Heart left ventricle (tissue), 16 donors: ENCODE measurements around the gene RINT1. TPM values are rescaled to one million over a fixed set of nuclear protein-coding genes. Genes with fewer than 3 reads are reported as not detected.

Source experiments
- ATAC-seq, 4 donors: fragments of 200-7000 bp; cut with Tn5 transposase; one replicate each; pipeline ENCODE4 v1.9.1; 2020 to 2022; ENCODE audit warnings: moderate library complexity in 4 of 4, mild to moderate bottlenecking in 3 of 4, moderate number of reproducible peaks in 1 of 4
- DNase-seq, 5 donors: peaks; one replicate each; pipeline ENCODE4 v3.0.0-alpha.2; 2020
- H3K27ac ChIP-seq, 12 donors: fragments of 200-600 bp; sonication (generic) in 4 of 12; one replicate each; pipeline versions ENCODE4 v1.5.0 to v1.8.0; 2016 to 2022; ENCODE audit warnings: mild to moderate bottlenecking in 2 of 12
- H3K27me3 ChIP-seq, 9 donors: fragments of 200-600 bp; sonication (generic) in 2 of 9; one replicate each; pipeline versions ENCODE4 v1.5.1 to v1.8.0; 2016 to 2022; ENCODE audit warnings: mild to moderate bottlenecking in 3 of 9
- H3K36me3 ChIP-seq, 9 donors: fragments of 200-600 bp; sonication (generic) in 2 of 9; one replicate each; pipeline versions ENCODE4 v1.5.0 to v1.8.0; 2018 to 2022; ENCODE audit warnings: mild to moderate bottlenecking in 2 of 9
- H3K4me1 ChIP-seq, 12 donors: fragments of 200-600 bp; sonication (generic) in 4 of 12; one replicate each; pipeline versions ENCODE4 v1.5.0 to v1.8.0; 2016 to 2022; ENCODE audit warnings: mild to moderate bottlenecking in 3 of 12
- H3K4me3 ChIP-seq, 12 donors: fragments of 200-600 bp; sonication (generic) in 4 of 12; one replicate each; pipeline versions ENCODE4 v1.5.0 to v1.8.0; 2017 to 2022; ENCODE audit warnings: mild to moderate bottlenecking in 9 of 12, moderate library complexity in 4 of 12
- H3K9me3 ChIP-seq, 12 donors: fragments of 200-600 bp; sonication (generic) in 4 of 12; one replicate each; pipeline versions ENCODE4 v1.5.0 to v1.8.0; 2016 to 2022; ENCODE audit warnings: mild to moderate bottlenecking in 1 of 12
- POLR2A ChIP-seq, 2 donors: fragments of 450-650 bp; IDR thresholded peaks; one replicate each; pipeline ENCODE4 v1.6.1; 2017; ENCODE audit warnings: antibody characterized with exemption in 2 of 2, mild to moderate bottlenecking in 2 of 2, moderate library complexity in 2 of 2
- WGBS, 4 donors: extraction: QIAGEN DNeasy Blood & Tissue Kit in 2 of 4; methylation state at CpG; one replicate each; pipeline versions ENCODE4 v1.1.5 to v1.1.7; 2013 to 2018; 5-methylcytosine and 5-hydroxymethylcytosine counted together
- intact Hi-C, 10 donors: fragments of 100-400 bp; cut with DNase I; formaldehyde crosslinking; loops; one replicate each; pipeline versions ENCODE4 v1.11.1 to v1.14.2; 2022
- polyA plus RNA-seq, 2 donors: library from polyadenylated mRNA; stranded (reverse); fragments of 200-250 nt; gene quantifications; one replicate each; pipeline ENCODE4 v1.2.3, GENCODE V29; 2013
- total RNA-seq, 9 donors: library from RNA; depleted of rRNA in 2 of 9; stranded (reverse); fragments of >200 nt in 2 of 9; fragmentation: NEBNext Ultra II Directional in 3 of 9; extraction: Animal tissue kit (Norgen Biotek cat#: 25700) in 3 of 9; gene quantifications; one replicate each; pipeline versions ENCODE4 v1.1.0 to v1.2.4, GENCODE V29; 2016 to 2023
- TF ChIP-seq, protein P1 (sequence below), 12 donors: fragments of 200-600 bp; sonication (generic) in 4 of 12; IDR thresholded peaks; one replicate each; pipeline versions ENCODE4 v1.5.0 to v1.8.0; 2018 to 2022; ENCODE audit warnings: antibody characterized with exemption in 12 of 12, mild to moderate bottlenecking in 5 of 12
- donor health status: ischemic (EF 13 %, LVEDD 7.1; RV severe dilation, severe dysfunction).
- donor health status: healthy with polysubstance abuse.
- donor health status: DM: no; HTN: yes; CAD: no.
- donor health status: DM: no; HTN: no; CAD: no.
- donor health status: ischemic (EF 25% LVEDD 6.9; RV normal size, moderate dysfunction).
- donor health status: ischemic (EF 25% LVEDD 5.7; RV mildly dilated, moderate dysfunction).
- donor health status: healthy.
- donor health status: DM: yes; HTN: yes; CAD: no.
- donor health status: ischemic (EF 35%, LVEDD 5.7; RV mildly dilated, moderate dysfunction).
- donor health status: nonischemic (EF 11% LVEDD 7.7; RV severe dilation, severe dysfunction).
- donor health status: DM: yes; HTN: yes; CAD: no.
- donor health status: PGD.
- donor health status: ischemic (EF 29% LVEDD 5.4; RV normal size, mild dysfunction).
- donor health status: nonischemic (EF 23%, LVEDD 6.1; RV moderate dilation, normal function).

The RINT1 gene
- total and polyA plus RNA-seq, 11 donors = 9.2 to 16.0 (median 13.3) TPM

DNA sequence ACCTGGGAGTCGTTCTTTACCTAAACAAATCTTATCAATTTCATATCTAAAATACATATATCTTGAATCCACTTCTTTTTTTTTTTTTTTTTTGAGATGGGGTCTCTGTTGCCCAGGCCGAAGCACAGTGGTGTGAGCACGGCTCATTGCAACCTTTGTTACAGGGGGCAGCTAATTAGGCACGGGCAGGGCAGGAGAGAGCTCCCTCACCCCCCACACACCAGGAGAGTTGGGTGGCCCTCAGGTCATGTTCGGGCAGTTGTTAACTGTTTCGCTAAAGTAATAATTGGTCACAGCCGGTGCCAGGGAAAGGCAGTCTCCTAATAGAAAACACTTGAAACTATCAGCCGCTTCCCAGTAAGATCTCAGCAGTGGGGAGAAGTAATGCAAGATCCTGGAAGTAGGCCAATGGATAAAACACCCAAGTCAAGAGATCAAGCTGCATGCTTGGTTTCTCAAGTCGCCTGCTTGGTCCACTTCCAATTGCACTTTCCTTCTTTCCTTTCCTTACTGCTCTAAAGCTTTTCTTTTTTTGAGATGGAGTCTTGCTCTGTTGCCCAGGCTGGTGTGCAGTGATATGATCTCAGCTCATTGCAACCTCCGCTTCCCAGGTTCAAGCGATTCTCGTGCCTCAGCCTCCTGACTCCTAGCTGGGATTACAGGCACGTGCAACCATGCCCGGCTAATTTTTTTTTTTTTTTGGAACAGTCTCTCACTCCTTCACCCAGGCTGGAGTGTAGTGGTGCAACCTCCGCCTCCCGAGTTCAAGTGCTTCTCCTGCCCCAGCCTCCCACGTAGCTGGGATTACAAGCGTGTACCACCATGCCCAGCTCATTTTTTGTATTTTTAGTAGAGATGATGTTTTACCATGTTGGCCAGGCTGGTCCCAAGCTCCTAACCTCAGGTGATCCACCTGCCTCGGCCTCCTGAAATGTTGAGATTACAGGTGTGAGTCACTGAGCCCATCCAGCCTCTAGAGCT, 70.6 kb downstream of the RINT1 start:
- 77 to 81% (median 79%) methylated on average over 19 of the region's 19 CpGs for WGBS, 4 donors
- intact Hi-C loops = no loop called here
- ATAC-seq = no peak

DNA sequence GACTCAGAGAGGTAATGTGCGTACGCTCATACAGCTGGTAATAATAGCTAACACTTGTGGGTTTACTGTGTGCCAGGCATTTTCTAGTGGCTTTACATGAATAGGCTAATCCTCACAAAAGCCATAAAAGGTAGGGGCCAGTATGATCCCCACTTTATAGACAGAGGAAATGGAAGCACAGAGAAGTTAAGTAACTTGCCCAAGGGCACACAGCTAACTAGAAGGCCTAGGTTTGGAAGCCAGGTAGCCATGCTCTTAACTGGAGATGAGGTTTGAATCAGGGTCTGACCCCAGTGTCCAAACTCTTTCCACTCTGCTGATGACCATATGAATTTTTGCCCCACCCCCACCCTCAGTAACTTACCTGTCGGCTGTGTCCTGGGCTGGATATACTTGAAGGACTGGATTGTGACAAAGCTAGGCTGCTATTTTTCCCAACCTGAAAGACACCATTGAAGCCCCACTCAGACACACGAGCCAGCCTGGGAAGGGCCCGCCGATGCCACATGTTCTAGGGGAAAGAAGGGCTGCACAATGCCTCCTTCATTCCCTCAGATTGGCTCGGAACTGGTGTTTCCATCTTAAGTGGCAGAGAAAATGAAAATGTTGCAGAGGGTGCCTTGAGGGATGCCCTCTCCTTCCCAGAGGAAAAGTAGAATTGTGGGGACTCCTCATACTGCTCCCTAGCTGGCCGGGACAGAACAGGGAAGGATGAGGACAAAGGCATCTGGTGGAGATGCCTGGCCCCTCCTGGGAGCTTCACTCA, 78.3 kb downstream of the RINT1 start:
- H3K4me3 ChIP-seq = no peak overlapping the region
- DNase-seq (no peak), ATAC-seq (no peak)
- intact Hi-C loops = no loop called here
- 92 to 95% (median 94%) methylated on average over 8 of the region's 8 CpGs for WGBS, 4 donors
- no peaks in the 10 kb centered on the region for H3K4me1 ChIP-seq
- H3K27ac ChIP-seq = no peak overlapping the region
- H3K36me3 ChIP-seq = peaks cover 0 to 30% (median 16%) of the 10 kb centered on the region in 9 donors
- H3K9me3 ChIP-seq = no peaks in the 10 kb centered on the region
- no peaks in the 10 kb centered on the region for H3K27me3 ChIP-seq
- TF ChIP-seq POLR2A (IDR thresholded peaks at IDR 0.05) = no peak
- TF ChIP-seq, protein P1, sequence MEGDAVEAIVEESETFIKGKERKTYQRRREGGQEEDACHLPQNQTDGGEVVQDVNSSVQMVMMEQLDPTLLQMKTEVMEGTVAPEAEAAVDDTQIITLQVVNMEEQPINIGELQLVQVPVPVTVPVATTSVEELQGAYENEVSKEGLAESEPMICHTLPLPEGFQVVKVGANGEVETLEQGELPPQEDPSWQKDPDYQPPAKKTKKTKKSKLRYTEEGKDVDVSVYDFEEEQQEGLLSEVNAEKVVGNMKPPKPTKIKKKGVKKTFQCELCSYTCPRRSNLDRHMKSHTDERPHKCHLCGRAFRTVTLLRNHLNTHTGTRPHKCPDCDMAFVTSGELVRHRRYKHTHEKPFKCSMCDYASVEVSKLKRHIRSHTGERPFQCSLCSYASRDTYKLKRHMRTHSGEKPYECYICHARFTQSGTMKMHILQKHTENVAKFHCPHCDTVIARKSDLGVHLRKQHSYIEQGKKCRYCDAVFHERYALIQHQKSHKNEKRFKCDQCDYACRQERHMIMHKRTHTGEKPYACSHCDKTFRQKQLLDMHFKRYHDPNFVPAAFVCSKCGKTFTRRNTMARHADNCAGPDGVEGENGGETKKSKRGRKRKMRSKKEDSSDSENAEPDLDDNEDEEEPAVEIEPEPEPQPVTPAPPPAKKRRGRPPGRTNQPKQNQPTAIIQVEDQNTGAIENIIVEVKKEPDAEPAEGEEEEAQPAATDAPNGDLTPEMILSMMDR (IDR thresholded peaks at IDR 0.05) = no peak

More for the DNA sequence above, 70.6 kb downstream of the RINT1 start:
- DNase-seq = no peak
- no peak overlapping the region for H3K4me3 ChIP-seq
- H3K27me3 ChIP-seq = no peaks in the 10 kb centered on the region
- H3K4me1 ChIP-seq = no peaks in the 10 kb centered on the region
- H3K9me3 ChIP-seq = no peaks in the 10 kb centered on the region
- TF ChIP-seq, protein P1 (IDR thresholded peaks at IDR 0.05) = no peak
- TF ChIP-seq POLR2A (IDR thresholded peaks at IDR 0.05) = no peak
- H3K36me3 ChIP-seq = peaks cover 0 to 5% (median 0%) of the 10 kb centered on the region in 9 donors
- H3K27ac ChIP-seq = no peak overlapping the region

DNA sequence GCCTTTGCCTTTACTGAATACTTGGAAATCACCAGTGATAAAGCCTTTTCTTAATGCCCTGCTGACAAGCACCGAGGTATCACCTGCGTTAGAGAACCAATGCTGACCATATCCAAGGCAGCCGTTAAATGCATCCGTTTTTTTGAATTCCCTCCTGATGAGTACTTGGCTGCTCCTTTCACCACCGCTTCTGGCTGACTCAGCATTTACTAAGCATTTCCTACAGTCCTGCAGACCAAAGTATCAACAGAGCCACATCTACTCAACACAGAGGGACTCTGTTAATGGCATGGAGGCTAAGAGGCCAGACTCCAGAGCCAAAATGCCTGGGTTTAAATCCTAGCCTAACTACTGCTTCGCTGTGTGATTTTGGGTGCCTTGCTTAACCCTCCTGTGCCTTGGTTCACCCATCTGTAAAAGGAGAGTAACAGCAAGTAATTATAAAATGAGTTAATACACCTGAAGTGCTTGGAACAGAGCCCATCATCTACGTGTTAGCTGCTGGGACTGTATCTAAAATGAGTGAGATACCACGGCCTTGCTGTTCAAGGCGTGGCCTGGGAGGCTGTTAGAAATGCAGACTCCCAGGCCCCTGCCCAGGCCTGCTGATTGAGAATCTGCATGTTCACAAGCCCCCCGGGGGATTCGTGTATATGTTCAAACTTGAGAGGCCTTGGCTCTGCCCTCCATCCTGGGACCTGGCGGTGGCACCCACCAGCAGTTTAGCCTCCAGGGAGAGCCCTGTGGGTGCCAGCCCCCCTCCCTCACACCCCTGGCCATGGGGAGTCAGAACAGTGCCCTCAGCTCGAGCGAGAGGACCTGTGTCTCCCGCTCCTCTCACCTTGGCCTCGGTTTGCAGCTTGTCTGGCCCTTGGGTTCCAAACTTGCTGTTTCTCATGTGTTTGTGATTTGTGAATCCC, 80.1 kb downstream of the RINT1 start:
- no peaks in the 10 kb centered on the region for H3K27me3 ChIP-seq
- ATAC-seq (no peak), DNase-seq (no peak)
- intact Hi-C loops = no loop called here
- H3K4me3 ChIP-seq = no peak overlapping the region
- no peaks in the 10 kb centered on the region for H3K9me3 ChIP-seq
- TF ChIP-seq, protein P1 (IDR thresholded peaks at IDR 0.05) = no peak
- no peak for TF ChIP-seq POLR2A (IDR thresholded peaks at IDR 0.05)
- H3K27ac ChIP-seq = no peak overlapping the region
- H3K36me3 ChIP-seq = peaks cover 0 to 47% (median 22%) of the 10 kb centered on the region in 9 donors
- H3K4me1 ChIP-seq = peaks cover 0 to 1% (median 0%) of the 10 kb centered on the region in 12 donors
- 90 to 92% (median 91%) methylated on average over 16 of the region's 16 CpGs for WGBS, 4 donors
